ENCODE results near the gene TENM4.

DNA sequence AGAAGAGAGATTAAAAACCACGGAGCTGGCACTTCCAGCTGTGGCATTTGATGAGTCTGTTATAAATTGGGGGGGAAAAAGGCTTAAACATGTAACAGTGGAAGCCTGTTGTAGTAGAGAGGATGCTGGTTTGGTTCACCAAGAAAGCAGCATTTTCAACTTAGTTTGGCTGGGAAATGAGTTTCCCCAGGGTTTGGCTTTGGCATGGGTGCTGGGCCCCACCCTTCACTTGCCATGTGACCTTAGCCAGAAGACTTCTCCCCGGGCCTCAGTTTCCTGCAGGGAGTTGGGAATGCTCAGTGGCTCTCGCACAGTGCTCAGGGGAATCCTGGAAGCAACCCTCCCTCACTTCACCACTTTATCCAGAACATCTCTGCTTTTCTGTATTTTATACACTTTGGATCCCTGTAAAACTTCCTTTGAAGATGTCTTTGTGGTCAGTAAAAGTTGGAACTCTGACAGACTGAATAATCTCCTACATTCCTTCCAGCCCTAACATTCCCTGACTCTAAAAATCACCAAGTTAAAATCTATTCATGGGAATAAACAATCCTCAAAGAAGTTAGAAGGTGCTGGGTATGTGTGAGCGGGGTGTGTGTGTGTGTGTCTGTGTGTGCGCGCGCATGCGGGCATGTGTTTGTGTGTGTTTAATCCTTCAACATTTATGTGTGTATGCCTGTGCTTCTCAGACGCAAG, 166.0 kb downstream of the TENM4 start:
- TF ChIP-seq YY1 (tag by site-specific recombination; IDR thresholded peaks at IDR 0.05), result no peak
- TF ChIP-seq CTCF (tag by site-specific recombination; IDR thresholded peaks at IDR 0.05), result no peak
- TF ChIP-seq, protein P1, sequence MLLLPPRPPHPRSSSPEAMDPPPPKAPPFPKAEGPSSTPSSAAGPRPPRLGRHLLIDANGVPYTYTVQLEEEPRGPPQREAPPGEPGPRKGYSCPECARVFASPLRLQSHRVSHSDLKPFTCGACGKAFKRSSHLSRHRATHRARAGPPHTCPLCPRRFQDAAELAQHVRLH (tag by site-specific recombination; IDR thresholded peaks at IDR 0.05), result no peak
- TF ChIP-seq ZNF404 (tag by site-specific recombination; IDR thresholded peaks at IDR 0.05), result no peak
- TF ChIP-seq, protein P2, sequence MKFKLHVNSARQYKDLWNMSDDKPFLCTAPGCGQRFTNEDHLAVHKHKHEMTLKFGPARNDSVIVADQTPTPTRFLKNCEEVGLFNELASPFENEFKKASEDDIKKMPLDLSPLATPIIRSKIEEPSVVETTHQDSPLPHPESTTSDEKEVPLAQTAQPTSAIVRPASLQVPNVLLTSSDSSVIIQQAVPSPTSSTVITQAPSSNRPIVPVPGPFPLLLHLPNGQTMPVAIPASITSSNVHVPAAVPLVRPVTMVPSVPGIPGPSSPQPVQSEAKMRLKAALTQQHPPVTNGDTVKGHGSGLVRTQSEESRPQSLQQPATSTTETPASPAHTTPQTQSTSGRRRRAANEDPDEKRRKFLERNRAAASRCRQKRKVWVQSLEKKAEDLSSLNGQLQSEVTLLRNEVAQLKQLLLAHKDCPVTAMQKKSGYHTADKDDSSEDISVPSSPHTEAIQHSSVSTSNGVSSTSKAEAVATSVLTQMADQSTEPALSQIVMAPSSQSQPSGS (tag by site-specific recombination; IDR thresholded peaks at IDR 0.05; ENCODE audit: low read depth), result no peak
- no peak for TF ChIP-seq GLI2 (tag by site-specific recombination; IDR thresholded peaks at IDR 0.05; ENCODE audit: borderline replicate concordance, low read depth)
